ENCODE results near the gene PSG5.
A peak's percentile ranks its signal among the peaks of the same experiment; 100 is the strongest.
"Not testable (repeated sequence)": the region's sequence is repeated elsewhere in the genome, so short reads cannot be mapped to it uniquely, and the experiment has no call there.

PSG5 gene

DNA sequence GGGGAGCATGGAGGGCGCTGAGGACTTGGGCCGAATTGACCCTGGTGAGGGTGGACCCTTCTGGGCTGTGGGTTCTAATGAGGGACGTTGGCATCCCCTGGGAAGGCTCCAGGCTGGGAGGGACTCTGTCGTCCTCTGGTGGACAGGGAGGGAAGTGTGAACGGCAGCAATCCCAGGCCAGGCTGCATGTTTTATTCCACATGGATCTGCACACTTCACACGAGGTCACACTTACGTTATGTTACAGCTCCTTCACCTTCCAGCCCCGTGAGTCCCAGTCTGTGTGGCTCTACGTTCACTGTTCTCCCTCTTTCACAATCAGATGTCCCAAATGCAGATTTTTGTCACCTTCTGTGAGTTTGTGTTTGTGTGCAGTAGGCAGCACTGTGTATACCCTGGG is 1.8 kb upstream of the PSG5 start:
- H3F3A ChIP-seq (ENCODE audit: insufficient read depth, low read length); H3K9me3 ChIP-seq (ENCODE audit: low read length); H3K9me2 ChIP-seq (ENCODE audit: low read depth, low read length); H4K20me1 ChIP-seq (ENCODE audit: insufficient read depth, low read length); H3K4me1 ChIP-seq (ENCODE audit: insufficient read depth, low read length, severe bottlenecking); H3K36me3 ChIP-seq (ENCODE audit: insufficient read depth, low read length); H3K4me3 ChIP-seq (ENCODE audit: low read depth, low read length, poor library complexity, severe bottlenecking); H3K27me3 ChIP-seq (ENCODE audit: insufficient read depth, low read length); H3K27ac ChIP-seq (ENCODE audit: low read depth, low read length, poor library complexity, severe bottlenecking); H3K4me2 ChIP-seq (ENCODE audit: low read length); H3K9ac ChIP-seq (ENCODE audit: low read length); H3K79me2 ChIP-seq (ENCODE audit: insufficient read depth, low read length); H2AFZ ChIP-seq (ENCODE audit: low read length): not testable (repeated sequence)
- peak; percentile 21; the same call in 1 of the 2 replicates for TF ChIP-seq CTCF (IDR thresholded peaks at IDR 0.05; ENCODE audit: low read length)

DNA sequence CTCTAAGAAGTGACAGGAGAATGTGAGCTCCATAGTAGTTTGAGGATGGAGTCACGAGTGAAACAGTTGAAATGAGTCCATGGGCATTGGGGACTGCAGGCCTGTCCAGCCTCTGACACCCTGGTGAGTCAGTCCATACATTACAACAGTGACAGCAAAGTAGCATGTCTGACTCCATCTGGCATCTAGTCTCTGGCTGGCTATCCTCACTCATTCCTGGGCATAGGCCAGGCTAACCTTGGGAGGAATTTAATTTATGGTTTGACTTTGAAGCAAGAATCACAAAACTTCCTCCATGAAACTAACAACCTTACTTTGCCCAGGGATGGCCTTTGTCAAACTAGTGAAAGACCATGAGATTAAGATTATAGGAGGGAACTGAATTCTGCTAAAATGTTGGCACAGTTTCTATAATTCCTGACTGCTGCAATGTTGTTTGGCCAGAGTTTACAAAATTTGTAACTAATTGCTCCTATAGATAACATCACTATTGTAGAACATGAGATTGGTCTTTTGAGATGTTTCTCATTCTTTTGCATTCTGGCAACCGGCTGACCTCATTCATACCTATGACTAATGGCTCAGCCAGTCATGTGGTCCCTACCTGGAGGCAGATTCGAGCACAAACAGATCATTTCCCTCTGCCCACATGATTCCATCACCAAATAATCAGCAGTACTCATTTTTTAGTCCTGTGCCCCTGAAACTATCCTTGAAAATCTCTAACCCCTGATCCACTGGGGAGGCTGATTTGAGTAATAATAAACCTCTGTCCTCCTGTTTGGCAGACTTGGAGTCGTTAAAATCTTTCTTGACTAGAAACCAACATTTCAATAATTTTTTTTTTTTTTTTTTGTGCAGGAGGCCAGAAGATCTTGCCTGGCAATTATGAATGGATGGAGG is 4.2 kb downstream of the PSG5 start:
- H3K4me2 ChIP-seq (ENCODE audit: low read length); H3K27me3 ChIP-seq (ENCODE audit: insufficient read depth, low read length); H3F3A ChIP-seq (ENCODE audit: insufficient read depth, low read length); H3K9ac ChIP-seq (ENCODE audit: low read length); H3K79me2 ChIP-seq (ENCODE audit: insufficient read depth, low read length); H3K9me2 ChIP-seq (ENCODE audit: low read depth, low read length); H2AFZ ChIP-seq (ENCODE audit: low read length); H3K27ac ChIP-seq (ENCODE audit: low read depth, low read length, poor library complexity, severe bottlenecking); H3K36me3 ChIP-seq (ENCODE audit: insufficient read depth, low read length); H3K4me3 ChIP-seq (ENCODE audit: low read depth, low read length, poor library complexity, severe bottlenecking); H3K9me3 ChIP-seq (ENCODE audit: low read length); H3K4me1 ChIP-seq (ENCODE audit: insufficient read depth, low read length, severe bottlenecking); H4K20me1 ChIP-seq (ENCODE audit: insufficient read depth, low read length): not testable (repeated sequence)

GRCh38 chr19:43179569-43180147 is 6.7 kb downstream of the PSG5 start:
- not testable (repeated sequence) for H3F3A ChIP-seq (ENCODE audit: insufficient read depth, low read length); H3K4me3 ChIP-seq (ENCODE audit: low read depth, low read length, poor library complexity, severe bottlenecking); H3K9me2 ChIP-seq (ENCODE audit: low read depth, low read length); H3K27me3 ChIP-seq (ENCODE audit: insufficient read depth, low read length); H4K20me1 ChIP-seq (ENCODE audit: insufficient read depth, low read length); H3K4me2 ChIP-seq (ENCODE audit: low read length); H3K9ac ChIP-seq (ENCODE audit: low read length); H3K27ac ChIP-seq (ENCODE audit: low read depth, low read length, poor library complexity, severe bottlenecking); H3K4me1 ChIP-seq (ENCODE audit: insufficient read depth, low read length, severe bottlenecking); H2AFZ ChIP-seq (ENCODE audit: low read length); H3K36me3 ChIP-seq (ENCODE audit: insufficient read depth, low read length); H3K79me2 ChIP-seq (ENCODE audit: insufficient read depth, low read length); H3K9me3 ChIP-seq (ENCODE audit: low read length)
- TF ChIP-seq CTCF (IDR thresholded peaks at IDR 0.05; ENCODE audit: low read length): peak; percentile 39

DNA sequence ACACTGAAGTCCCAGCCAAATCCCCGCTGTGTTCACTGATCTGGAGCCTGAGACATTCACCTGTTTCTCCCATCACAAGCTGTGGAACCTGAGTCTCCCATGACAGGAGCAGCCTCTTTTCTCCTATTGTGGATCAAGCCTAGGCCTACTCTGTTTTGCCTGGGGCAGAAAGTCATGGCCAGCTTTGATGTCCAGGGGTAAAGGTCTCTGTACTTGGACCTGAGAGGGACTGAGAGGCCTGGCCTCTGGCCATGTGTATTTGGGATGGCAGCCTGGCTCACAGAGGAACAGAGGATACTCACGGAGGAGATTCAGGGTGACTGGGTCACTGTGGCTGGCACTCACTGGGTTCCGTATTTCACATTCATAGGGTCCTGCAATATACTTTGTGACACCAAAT is 7.8 kb downstream of the PSG5 start:
- H3F3A ChIP-seq (ENCODE audit: insufficient read depth, low read length); H3K27ac ChIP-seq (ENCODE audit: low read depth, low read length, poor library complexity, severe bottlenecking); H3K79me2 ChIP-seq (ENCODE audit: insufficient read depth, low read length); H3K27me3 ChIP-seq (ENCODE audit: insufficient read depth, low read length); H3K9me2 ChIP-seq (ENCODE audit: low read depth, low read length); H3K9me3 ChIP-seq (ENCODE audit: low read length); H3K36me3 ChIP-seq (ENCODE audit: insufficient read depth, low read length); H2AFZ ChIP-seq (ENCODE audit: low read length); H3K9ac ChIP-seq (ENCODE audit: low read length); H3K4me2 ChIP-seq (ENCODE audit: low read length); H3K4me1 ChIP-seq (ENCODE audit: insufficient read depth, low read length, severe bottlenecking); H3K4me3 ChIP-seq (ENCODE audit: low read depth, low read length, poor library complexity, severe bottlenecking); H4K20me1 ChIP-seq (ENCODE audit: insufficient read depth, low read length): not testable (repeated sequence)

DNA sequence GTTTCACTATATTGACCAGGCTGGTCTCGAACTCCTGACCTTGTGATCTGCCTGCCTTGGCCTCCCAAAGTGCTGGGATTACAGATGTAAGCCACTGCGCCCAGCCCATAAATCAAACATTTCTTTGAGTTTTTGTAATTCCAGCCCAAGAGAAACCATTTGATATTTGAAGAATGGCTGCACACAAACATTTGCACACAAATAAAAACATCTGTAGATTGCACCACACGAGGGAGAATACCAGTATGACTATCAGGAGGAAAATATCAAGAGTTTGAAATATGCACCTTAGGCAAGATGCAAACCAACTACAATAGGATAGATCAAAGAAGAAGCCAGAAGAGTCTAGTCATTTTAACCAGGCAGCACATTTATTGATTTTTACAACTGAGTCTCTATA is 20.4 kb downstream of the PSG5 start:
- not testable (repeated sequence) for H3K9ac ChIP-seq (ENCODE audit: low read length); H3K79me2 ChIP-seq (ENCODE audit: insufficient read depth, low read length); H3K27me3 ChIP-seq (ENCODE audit: insufficient read depth, low read length); H3K27ac ChIP-seq (ENCODE audit: low read depth, low read length, poor library complexity, severe bottlenecking); H2AFZ ChIP-seq (ENCODE audit: low read length); H3K4me3 ChIP-seq (ENCODE audit: low read depth, low read length, poor library complexity, severe bottlenecking); H3K9me2 ChIP-seq (ENCODE audit: low read depth, low read length); H4K20me1 ChIP-seq (ENCODE audit: insufficient read depth, low read length); H3K9me3 ChIP-seq (ENCODE audit: low read length); H3F3A ChIP-seq (ENCODE audit: insufficient read depth, low read length); H3K36me3 ChIP-seq (ENCODE audit: insufficient read depth, low read length); H3K4me2 ChIP-seq (ENCODE audit: low read length); H3K4me1 ChIP-seq (ENCODE audit: insufficient read depth, low read length, severe bottlenecking)

DNA sequence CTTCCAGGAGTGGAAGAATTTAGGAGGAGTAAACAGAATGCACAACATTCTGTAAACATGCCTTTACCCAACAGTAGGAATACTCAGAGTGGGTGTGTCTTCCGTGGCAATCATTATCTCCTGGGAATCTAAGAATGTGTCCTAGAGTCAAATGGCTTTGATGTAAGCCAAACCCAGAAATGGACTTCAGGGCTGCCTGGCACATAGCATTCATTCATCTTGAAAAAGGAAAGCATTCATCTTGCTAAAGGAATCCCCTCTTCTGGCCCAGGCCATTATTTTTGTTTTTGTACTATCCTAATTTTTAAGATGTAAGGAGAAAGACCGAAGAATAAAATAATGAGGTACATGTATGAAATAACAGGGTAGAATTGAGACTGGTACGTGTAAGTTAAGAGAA is 23.2 kb downstream of the PSG5 start:
- not testable (repeated sequence) for H3K9ac ChIP-seq (ENCODE audit: low read length); H3K27me3 ChIP-seq (ENCODE audit: insufficient read depth, low read length); H3K4me1 ChIP-seq (ENCODE audit: insufficient read depth, low read length, severe bottlenecking); H3K4me2 ChIP-seq (ENCODE audit: low read length); H3K27ac ChIP-seq (ENCODE audit: low read depth, low read length, poor library complexity, severe bottlenecking); H3F3A ChIP-seq (ENCODE audit: insufficient read depth, low read length); H3K4me3 ChIP-seq (ENCODE audit: low read depth, low read length, poor library complexity, severe bottlenecking); H4K20me1 ChIP-seq (ENCODE audit: insufficient read depth, low read length); H3K79me2 ChIP-seq (ENCODE audit: insufficient read depth, low read length); H3K36me3 ChIP-seq (ENCODE audit: insufficient read depth, low read length); H3K9me2 ChIP-seq (ENCODE audit: low read depth, low read length); H2AFZ ChIP-seq (ENCODE audit: low read length); H3K9me3 ChIP-seq (ENCODE audit: low read length)
